NCI-H2107 (cell line): Measurements from ENCODE around the gene ZFYVE21.

ENCODE experiments used
- DNase-seq: peaks from one replicate; lab custom pipeline; 2025; lab: John Stamatoyannopoulos, UW

Gene ZFYVE21

GRCh38 chr14:103692159-103692558, 23.5 kb upstream of the ZFYVE21 start:
- DNase-seq, result no peak

DNA sequence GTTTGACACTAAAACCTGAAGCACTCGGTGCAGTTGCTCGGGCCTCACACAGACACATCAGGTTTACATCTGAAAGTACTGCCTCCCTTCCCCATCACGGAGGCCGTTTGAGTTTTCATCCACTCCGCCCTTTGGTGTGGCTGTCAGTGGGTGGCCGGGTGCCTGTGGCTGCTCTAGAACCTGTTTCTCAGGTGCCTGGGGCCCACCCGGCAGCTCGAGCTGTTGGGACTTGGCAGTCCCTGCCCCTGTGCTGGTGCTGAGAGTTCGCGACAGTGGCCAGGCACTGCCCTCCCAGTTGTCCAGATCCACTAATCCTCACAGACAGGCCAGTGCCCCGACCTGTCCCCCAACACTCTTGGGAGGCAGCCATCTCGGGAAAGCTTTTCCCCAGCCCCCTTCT, 22.7 kb upstream of the ZFYVE21 start:
- DNase-seq, result no peak

DNA sequence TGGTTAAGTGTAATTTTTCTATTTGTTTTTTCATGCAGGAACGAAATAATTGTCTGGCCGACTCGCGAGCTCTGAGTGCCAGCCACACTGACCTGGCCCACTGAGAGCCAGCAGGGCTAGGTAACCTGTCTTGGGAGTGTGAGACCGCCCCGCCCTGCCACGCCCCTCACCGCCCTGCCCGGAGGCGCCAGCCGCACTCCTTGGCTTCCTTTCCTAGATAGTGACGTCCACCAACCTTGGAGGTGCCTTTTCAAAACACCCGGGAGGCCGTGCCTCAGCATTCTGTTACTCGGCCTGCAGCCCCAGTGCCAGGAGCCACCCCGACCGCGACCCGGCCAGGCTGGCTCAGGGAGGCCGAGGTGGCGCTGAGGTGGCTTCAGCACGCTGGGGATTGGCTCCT, 22.1 kb upstream of the ZFYVE21 start:
- no peak for DNase-seq

DNA sequence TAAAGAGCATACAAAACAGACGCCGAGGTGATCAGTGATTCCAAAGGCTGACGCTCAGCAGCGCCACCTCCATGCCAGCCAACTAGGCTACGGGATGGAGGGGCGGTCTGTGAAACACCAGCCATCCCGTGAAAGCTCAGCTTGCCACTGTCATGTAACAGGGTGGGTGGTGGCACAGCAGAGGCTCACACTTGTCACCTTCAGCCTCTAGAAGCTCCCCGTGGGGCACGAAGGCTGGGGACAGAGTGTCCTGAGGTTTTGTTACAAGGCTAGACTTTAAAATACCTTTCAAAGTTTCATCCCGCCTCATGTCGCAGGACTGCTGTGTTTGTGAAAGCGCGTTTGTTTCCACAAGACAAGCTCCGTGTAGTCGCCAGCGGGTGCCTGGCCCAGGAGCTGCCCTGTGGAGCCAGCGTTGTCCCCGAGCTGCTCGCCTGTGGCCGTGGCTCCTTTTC, 21.0 kb upstream of the ZFYVE21 start:
- DNase-seq, result no peak

DNA sequence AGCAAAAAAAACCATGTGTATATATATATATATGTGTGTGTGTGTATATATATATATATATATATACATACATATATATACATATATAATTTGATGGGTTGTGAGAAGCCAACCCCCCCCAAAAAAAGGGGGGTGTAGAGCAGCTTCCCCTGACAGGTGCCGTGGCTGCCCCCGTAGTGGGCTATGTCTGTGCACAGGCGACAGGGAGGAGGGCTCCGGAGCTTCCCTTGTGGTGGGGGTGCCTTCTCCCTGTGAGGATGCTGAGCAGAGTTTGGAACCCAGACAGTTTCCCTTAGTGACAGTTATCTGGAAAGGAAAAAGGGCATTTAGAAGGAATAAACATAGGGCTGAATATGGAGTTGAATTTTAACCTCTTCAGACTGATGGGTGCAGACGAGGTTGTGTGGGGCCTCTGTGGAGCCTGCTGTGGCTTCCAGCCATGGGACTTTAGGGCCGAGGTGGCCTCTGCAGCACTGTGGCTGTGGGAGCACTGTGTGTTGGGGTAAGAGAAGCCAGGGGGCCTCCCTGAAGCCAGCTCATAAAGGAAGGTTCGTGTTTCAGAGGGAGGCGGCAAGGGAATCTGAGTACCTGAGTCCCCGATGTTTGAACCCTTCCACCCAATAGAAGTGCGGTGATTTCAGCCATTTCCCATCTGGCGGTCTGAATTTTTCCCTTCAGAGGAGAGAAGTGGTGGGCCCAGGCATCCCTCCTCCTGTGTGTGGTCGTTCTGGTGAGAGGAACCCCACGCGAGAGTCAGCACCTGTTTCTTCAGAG, 20.1 kb upstream of the ZFYVE21 start:
- no peak for DNase-seq

GRCh38 chr14:103696070-103696402, 19.6 kb upstream of the ZFYVE21 start:
- DNase-seq, result no peak

- peak; percentile 33 for DNase-seq
These were observed 19.0 kb upstream of the ZFYVE21 start for GRCh38 chr14:103696466-103697071.

- no peak for DNase-seq
These were observed 18.4 kb upstream of the ZFYVE21 start for GRCh38 chr14:103697206-103697602.

DNA sequence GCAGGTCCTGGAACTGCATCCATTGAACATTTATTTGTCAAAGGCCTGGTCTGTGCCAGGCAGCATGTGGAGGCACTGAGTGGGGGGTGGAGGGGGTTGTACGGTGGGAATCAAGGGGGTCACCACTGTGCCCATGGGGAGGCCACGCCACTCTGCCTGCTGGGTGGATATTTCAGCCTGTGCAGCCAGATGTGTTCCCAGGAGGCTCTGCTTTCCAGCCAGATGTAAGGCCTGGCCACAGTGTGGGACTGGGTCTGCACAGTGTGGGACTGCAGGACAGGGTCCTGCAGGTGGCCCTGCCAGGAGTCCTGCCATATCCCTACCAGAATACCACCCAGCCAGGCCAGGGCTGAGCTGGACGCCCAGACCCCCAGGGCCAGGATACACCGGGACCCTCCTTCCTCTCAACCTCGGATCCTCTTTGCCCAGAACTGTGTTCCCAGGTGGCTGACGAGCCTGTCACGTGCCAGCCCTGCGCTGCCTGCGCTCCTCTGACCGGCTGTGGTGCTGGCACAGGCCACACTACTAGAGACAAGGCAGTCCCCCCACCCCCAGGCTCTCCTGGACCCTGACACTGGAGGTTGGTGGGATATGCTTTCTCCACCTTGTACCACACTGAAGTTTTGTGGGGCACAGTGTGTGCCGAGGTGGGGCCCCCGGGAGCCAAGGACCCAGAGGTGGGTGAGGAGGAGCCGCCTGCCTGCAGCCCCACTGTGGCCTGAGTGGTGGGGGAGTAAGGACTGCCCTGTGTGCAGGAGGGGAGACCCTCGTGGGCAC, 17.8 kb upstream of the ZFYVE21 start:
- no peak for DNase-seq

GRCh38 chr14:103698380-103699260, 17.0 kb upstream of the ZFYVE21 start:
- DNase-seq, result no peak

GRCh38 chr14:103699261-103699661, 16.3 kb upstream of the ZFYVE21 start:
- DNase-seq, result no peak

DNA sequence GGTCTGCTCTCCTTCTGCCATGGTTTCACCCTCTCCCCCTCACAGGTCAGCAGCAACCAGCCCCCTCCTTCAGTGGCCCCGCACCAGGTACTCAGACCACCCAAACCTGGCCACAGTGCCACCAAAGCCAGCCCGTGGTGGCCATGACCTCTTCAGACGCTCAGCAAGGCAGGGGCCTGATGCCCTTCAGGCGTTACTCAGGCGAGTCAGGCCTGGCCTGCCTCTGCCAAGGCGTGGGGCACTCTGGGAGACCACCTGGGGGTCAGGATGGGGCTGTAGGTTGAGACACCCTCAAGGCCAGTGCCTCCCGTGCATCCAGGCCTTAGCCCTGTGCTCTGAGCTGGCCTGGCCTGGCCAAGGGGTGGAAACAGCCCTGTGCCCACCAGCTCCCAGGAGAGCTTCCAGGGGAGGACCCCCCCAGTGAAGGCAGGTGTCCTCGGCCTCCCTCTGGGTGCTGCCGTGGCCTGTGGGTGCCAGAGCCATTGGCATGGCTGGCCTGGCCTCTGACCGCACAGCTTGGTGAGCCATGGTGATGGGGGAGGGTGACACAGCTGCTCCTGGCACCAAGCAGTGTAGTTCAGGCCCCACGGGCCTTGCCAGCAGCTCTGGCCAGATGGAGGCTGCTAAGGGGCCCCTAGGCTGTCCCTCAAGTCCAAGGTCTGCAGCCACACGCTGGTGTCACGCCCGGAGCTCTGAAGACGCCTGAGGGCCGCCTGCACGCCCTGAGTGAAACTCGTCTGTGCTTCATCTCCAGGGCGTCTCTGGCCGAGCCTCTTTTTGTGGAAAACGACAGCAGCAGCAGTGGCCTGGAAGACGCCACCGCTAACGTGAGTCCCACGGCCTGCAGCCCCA, 15.5 kb upstream of the ZFYVE21 start:
- no peak for DNase-seq

DNA sequence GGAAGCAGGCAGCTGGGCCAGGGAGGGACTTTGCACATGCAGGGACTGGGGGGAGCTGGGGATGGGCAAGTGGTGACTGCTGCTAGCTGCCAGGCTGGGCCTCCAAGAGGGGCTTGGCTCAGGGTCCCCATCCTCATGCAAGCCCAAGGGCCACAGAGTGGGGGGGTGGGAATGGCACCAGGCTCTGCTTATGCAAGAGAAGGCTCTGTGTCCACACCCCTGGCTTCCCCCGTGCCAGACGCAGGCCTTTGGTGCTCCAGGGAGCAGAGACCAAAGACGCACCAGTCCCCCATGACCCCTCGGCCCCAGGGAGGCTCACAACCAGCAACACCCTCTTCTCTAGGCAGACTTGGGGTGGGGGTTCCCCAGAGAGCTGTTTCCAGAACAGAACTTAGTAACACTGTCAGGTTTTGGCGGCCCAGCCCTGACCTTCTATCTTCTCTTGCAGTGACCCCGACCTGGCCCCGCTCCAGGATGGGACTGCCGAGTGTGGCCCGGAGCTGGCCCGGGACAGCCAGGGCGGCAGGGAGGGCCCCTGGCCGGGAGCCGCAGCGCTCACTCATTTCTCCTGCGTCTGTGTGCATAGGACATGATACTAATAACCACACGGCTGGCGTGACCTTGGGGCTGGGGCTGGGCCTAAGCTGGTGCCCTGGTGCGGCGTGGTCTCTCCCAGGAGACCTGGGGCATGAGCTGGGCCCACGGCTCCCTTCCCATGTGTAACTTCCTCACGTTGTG, 14.7 kb upstream of the ZFYVE21 start:
- no peak for DNase-seq

- DNase-seq, result no peak
These were observed 13.5 kb upstream of the ZFYVE21 start for GRCh38 chr14:103702095-103702494.

GRCh38 chr14:103702497-103703432, 12.8 kb upstream of the ZFYVE21 start:
- DNase-seq, result no peak

GRCh38 chr14:103703433-103704385, 11.9 kb upstream of the ZFYVE21 start:
- no peak for DNase-seq

GRCh38 chr14:103704708-103705107, 10.9 kb upstream of the ZFYVE21 start:
- DNase-seq, result no peak

- no peak for DNase-seq
These were observed 10.5 kb upstream of the ZFYVE21 start for GRCh38 chr14:103705118-103705503.
